Measurements from ENCODE around the gene DSP. TPM values are rescaled to one million over a fixed set of nuclear protein-coding genes. Genes with fewer than 3 reads are reported as not detected.

The DSP gene
- total and polyA plus RNA-seq, 2 of the 13 experiments (the other 11 are each of a cell fraction or from before 2014, with no cell fraction given): 89.8 to 117 TPM

- 0 out of 2 replicates have a peak, but pooled peaks have one; percentile 79 for TF ChIP-seq POGK (CRISPR knock-in tag; conservative IDR thresholded peaks at IDR 0.05)
- 0 out of 2 replicates have a peak, but pooled peaks have one; percentile 84 for TF ChIP-seq ZNF33A (CRISPR knock-in tag; IDR thresholded peaks at IDR 0.05; ENCODE audit: borderline replicate concordance)
- TF ChIP-seq FUBP1 (CRISPR knock-in tag; IDR thresholded peaks at IDR 0.05; ENCODE audit: borderline replicate concordance): no peak
- TF ChIP-seq NFE2L2 (IDR thresholded peaks at IDR 0.05; ENCODE audit: low read length): no peak
- TF ChIP-seq JDP2 (CRISPR knock-in tag; IDR thresholded peaks at IDR 0.05; ENCODE audit: borderline replicate concordance): no peak; the same call in 1 of the 2 replicates
- TF ChIP-seq SETDB1 (CRISPR knock-in tag; IDR thresholded peaks at IDR 0.05; ENCODE audit: borderline replicate concordance): no peak
- no peak for TF ChIP-seq PAF1 (CRISPR knock-in tag; IDR thresholded peaks at IDR 0.05)
- TF ChIP-seq SP4 (CRISPR knock-in tag; IDR thresholded peaks at IDR 0.05): peak; percentile 68
- peak; percentile 88 for TF ChIP-seq PHF8 (CRISPR knock-in tag; IDR thresholded peaks at IDR 0.05)
- TF ChIP-seq ZNF17 (CRISPR knock-in tag; IDR thresholded peaks at IDR 0.05): no peak
- TF ChIP-seq FOXA1 (IDR thresholded peaks at IDR 0.05): no peak
- peak; percentile 85 for TF ChIP-seq FOXA1 (CRISPR knock-in tag; IDR thresholded peaks at IDR 0.05)
- no peak; the same call in 1 of the 2 replicates for TF ChIP-seq SNAI1 (CRISPR knock-in tag; IDR thresholded peaks at IDR 0.05; ENCODE audit: borderline replicate concordance)
- TF ChIP-seq ZNF883 (CRISPR knock-in tag; IDR thresholded peaks at IDR 0.05; ENCODE audit: not compliant biosample characterization): no peak
- TF ChIP-seq ZNF407 (CRISPR knock-in tag; IDR thresholded peaks at IDR 0.05; ENCODE audit: not compliant biosample characterization): peak; percentile 55
- TF ChIP-seq ZNF256 (CRISPR knock-in tag; conservative IDR thresholded peaks at IDR 0.05): no peak
- TF ChIP-seq NFRKB (IDR thresholded peaks at IDR 0.05): no peak
- peak; percentile 93 for TF ChIP-seq HMG20B (CRISPR knock-in tag; conservative IDR thresholded peaks at IDR 0.05)
These were observed at the start of gene DSP (continued) for GRCh38 chr6:7541175-7542064.
